Keratinocyte (primary cell): ENCODE results near the gene DHRSX. TPM values are rescaled to one million over a fixed set of nuclear protein-coding genes. Genes with fewer than 3 reads are reported as not detected.

Experiments used
- DNase-seq: peaks from one replicate; pipeline ENCODE4 v3.0.0-alpha.2; 2011; ENCODE audit warnings: low read depth, missing footprints, low spot score
- FAIRE-seq: peaks from 2 replicates; lab custom pipeline; 2011; peaks lifted over from hg19 to GRCh38; lab: Jason Lieb, UNC
- H2AFZ ChIP-seq: 2 replicates; pipeline ENCODE4 v1.6.0; 2012; ENCODE audit warnings: low read length, control low read depth, inconsistent platforms; ENCODE audit not compliant: control insufficient read depth
- H3K27ac ChIP-seq: 2 replicates; pipeline ENCODE4 v1.5.1; 2011; ENCODE audit warnings: low read length; ENCODE audit not compliant: control insufficient read depth, insufficient read depth
- H3K27me3 ChIP-seq: 3 replicates; pipeline ENCODE4 v1.6.0; 2011; ENCODE audit warnings: low read length; ENCODE audit not compliant: control insufficient read depth, insufficient read depth; ENCODE audit errors: extremely low read depth
- H3K36me3 ChIP-seq, 2 experiments: 2 replicates in 1 of 2; 3 replicates in 1 of 2; pipeline ENCODE4 v1.5.1; 2011; ENCODE audit warnings: low read length in 2 of 2, mild to moderate bottlenecking in 1 of 2; ENCODE audit not compliant: control insufficient read depth in 2 of 2, insufficient read depth in 2 of 2; ENCODE audit errors: extremely low read depth in 1 of 2
- H3K4me1 ChIP-seq: 3 replicates; pipeline ENCODE4 v1.5.1; 2011; ENCODE audit warnings: low read length; ENCODE audit not compliant: control insufficient read depth, insufficient read depth; ENCODE audit errors: extremely low read depth
- H3K4me2 ChIP-seq: 3 replicates; pipeline ENCODE4 v1.6.0; 2011; ENCODE audit warnings: low read depth, low read length; ENCODE audit not compliant: control insufficient read depth, insufficient read depth; ENCODE audit errors: extremely low read depth
- H3K4me3 ChIP-seq, 3 experiments: fragments of 200-600 bp in 1 of 3; sonication (generic) in 1 of 3; 2 replicates in 2 of 3; 3 replicates in 1 of 3; pipeline ENCODE4 v1.5.1; 2011 to 2016; ENCODE audit warnings: low read length in 3 of 3, mild to moderate bottlenecking in 3 of 3, control low read depth in 2 of 3, inconsistent platforms in 1 of 3, low read depth in 1 of 3, mixed read lengths in 1 of 3, mixed run types in 1 of 3, moderate library complexity in 1 of 3; ENCODE audit not compliant: control insufficient read depth in 2 of 3, insufficient read depth in 2 of 3; ENCODE audit errors: extremely low read depth in 1 of 3
- H3K79me2 ChIP-seq: 2 replicates; pipeline ENCODE4 v1.6.0; 2012; ENCODE audit warnings: low read length; ENCODE audit not compliant: control insufficient read depth, insufficient read depth
- H3K9ac ChIP-seq: 3 replicates; pipeline ENCODE4 v1.6.0; 2011; ENCODE audit warnings: low read length; ENCODE audit not compliant: control insufficient read depth, insufficient read depth; ENCODE audit errors: extremely low read depth
- H3K9me1 ChIP-seq: 3 replicates; pipeline ENCODE4 v1.6.0; 2011; ENCODE audit warnings: low read length; ENCODE audit not compliant: control insufficient read depth, insufficient read depth; ENCODE audit errors: extremely low read depth
- H3K9me3 ChIP-seq: 2 replicates; pipeline ENCODE4 v1.5.1; 2012; ENCODE audit warnings: low read depth, low read length; ENCODE audit not compliant: control insufficient read depth
- H4K20me1 ChIP-seq: 3 replicates; pipeline ENCODE4 v1.6.0; 2011; ENCODE audit warnings: low read length; ENCODE audit not compliant: control insufficient read depth, insufficient read depth; ENCODE audit errors: extremely low read depth
- CTCF ChIP-seq, 3 experiments: IDR thresholded peaks in 1 of 3; conservative IDR thresholded peaks in 1 of 3; optimal IDR thresholded peaks in 1 of 3; 2 replicates in 2 of 3; 3 replicates in 1 of 3; pipeline versions ENCODE3 to v1.5.1; 2011; ENCODE audit warnings: low read length in 3 of 3, mild to moderate bottlenecking in 3 of 3, moderate library complexity in 2 of 3, control low read depth in 1 of 3, inconsistent platforms in 1 of 3; ENCODE audit not compliant: insufficient read depth in 2 of 3; ENCODE audit errors: extremely low read depth in 1 of 3
- EZH2 ChIP-seq: IDR thresholded peaks from one replicate; pipeline ENCODE4 v1.6.1; 2012; ENCODE audit warnings: inconsistent platforms, mild to moderate bottlenecking, low read length, moderate library complexity
- dilution Hi-C: fragments of 300-500 bp; cut with MboI; formaldehyde crosslinking; loops from one replicate; pipeline ENCODE4 v1.7.0; 2020; ENCODE audit warnings: low sequenced_read_pairs; ENCODE audit not compliant: extremely low pct_ligation_motif_present
- polyA plus RNA-seq, 5 experiments: library from polyadenylated mRNA; depleted of rRNA in 3 of 5; stranded (reverse) in 3 of 5; stranded (forward) in 1 of 5; unstranded in 1 of 5; fragments of >200 nt; gene quantifications; 1 replicate in 1 of 5; 2 replicates in 3 of 5; 3 replicates in 1 of 5; pipeline versions ENCODE4 v1.2.1 to v1.2.3, GENCODE V29; 2011 to 2012; ENCODE audit warnings: missing spikeins in 2 of 5, low read depth in 1 of 5, low replicate concordance in 1 of 5

DHRSX gene
- polyA plus RNA-seq, 1 donor (not counting 4 experiments of a cell fraction or from before 2014, with no cell fraction given): 20.4 TPM

GRCh38 chrX:2538031-2538757 is 37.4 kb upstream of the DHRSX start:
- Histone ChIP-seq H3K27me3 (peaks cover 5% of the 10 kb centered on the region), H3K4me1 (no peaks in the 10 kb centered on the region), H3K9me3 (no peaks in the 10 kb centered on the region), H3K79me2 (no peaks in the 10 kb centered on the region), H3K9me1 (no peaks in the 10 kb centered on the region), H3K4me2 (no peak overlapping the region), H3K4me3 (no peak overlapping the region), H3K36me3 (no peaks in the 10 kb centered on the region), H3K27ac (no peak overlapping the region), H2AFZ (no peak overlapping the region), H4K20me1 (no peaks in the 10 kb centered on the region), H3K9ac (no peak overlapping the region)
- dilution Hi-C loops: no loop called here
- no peak for DNase-seq
- no peak for TF ChIP-seq CTCF (optimal IDR thresholded peaks at IDR 0.05 in 1 of 3, IDR thresholded peaks at IDR 0.05 in 1 of 3, conservative IDR thresholded peaks at IDR 0.05 in 1 of 3; ENCODE audit: extremely low read depth in 1 of 3, insufficient read depth in 2 of 3, low read length in 3 of 3)
- no peak for TF ChIP-seq EZH2
- FAIRE-seq: no peak

GRCh38 chrX:2536974-2537373 is 36.2 kb upstream of the DHRSX start:
- Histone ChIP-seq H3K9ac (no peak overlapping the region), H3K9me3 (no peaks in the 10 kb centered on the region)

More at GRCh38 chrX:2536974-2537373, 36.2 kb upstream of the DHRSX start:
- FAIRE-seq (no peak), DNase-seq (no peak)
- no peak for TF ChIP-seq EZH2
- no peak for TF ChIP-seq CTCF (optimal IDR thresholded peaks at IDR 0.05 in 1 of 3, IDR thresholded peaks at IDR 0.05 in 1 of 3, conservative IDR thresholded peaks at IDR 0.05 in 1 of 3; ENCODE audit: extremely low read depth in 1 of 3, insufficient read depth in 2 of 3, low read length in 3 of 3)
- no peaks in the 10 kb centered on the region for H3K79me2 ChIP-seq
- no peak overlapping the region for H3K4me2 ChIP-seq
- H3K4me1 ChIP-seq: no peaks in the 10 kb centered on the region
- no peak overlapping the region for H3K4me3 ChIP-seq
- no peaks in the 10 kb centered on the region for H4K20me1 ChIP-seq
- dilution Hi-C loops: no loop called here
- no peak overlapping the region for H2AFZ ChIP-seq
- H3K27me3 ChIP-seq: peaks cover 5% of the 10 kb centered on the region
- no peaks in the 10 kb centered on the region for H3K36me3 ChIP-seq
- no peaks in the 10 kb centered on the region for H3K9me1 ChIP-seq
- no peak overlapping the region for H3K27ac ChIP-seq
